GM18867 (cell line): ENCODE results near the gene C1orf159.
"Not testable (repeated sequence)": the region's sequence is repeated elsewhere in the genome, so short reads cannot be mapped to it uniquely, and the experiment has no call there.

Experiments used
- ATAC-seq: cut with Tn5 transposase; IDR thresholded peaks from one replicate; pipeline ENCODE4 v1.9.1; 2021; ENCODE audit warnings: mild to moderate bottlenecking, moderate library complexity; ENCODE audit not compliant: unreplicated experiment

Gene C1orf159

GRCh38 chr1:1083416-1084371 is 32.2 kb downstream of the C1orf159 start:
- no peak for ATAC-seq

GRCh38 chr1:1082776-1083415 is 33.0 kb downstream of the C1orf159 start:
- ATAC-seq = no peak

- ATAC-seq = no peak
Measured at GRCh38 chr1:1082239-1082775, 33.6 kb downstream of the C1orf159 start.

GRCh38 chr1:1081311-1082238 is 34.3 kb downstream of the C1orf159 start:
- ATAC-seq = no peak

- ATAC-seq = no peak
Measured at GRCh38 chr1:1080951-1081310, 35.0 kb downstream of the C1orf159 start.

- ATAC-seq = no peak
Measured at GRCh38 chr1:1080122-1080757, 35.6 kb downstream of the C1orf159 start.

- ATAC-seq = no peak
Measured at GRCh38 chr1:1079408-1080121, 36.3 kb downstream of the C1orf159 start.

- not testable (repeated sequence) for ATAC-seq
Measured at GRCh38 chr1:1077396-1077795, 38.5 kb downstream of the C1orf159 start.

GRCh38 chr1:1075148-1075935 is 40.5 kb downstream of the C1orf159 start:
- no peak for ATAC-seq

- ATAC-seq = no peak
Measured at GRCh38 chr1:1074631-1075147, 41.2 kb downstream of the C1orf159 start.

GRCh38 chr1:1073743-1074587 is 41.9 kb downstream of the C1orf159 start, which contains the start of gene RNF223:
Gene RNF223, minus strand, starts transcription at chr1:1074306. Its CDS starts 1,740 bp downstream, at chr1:1072566.
- ATAC-seq = no peak

- no peak for ATAC-seq
Measured at GRCh38 chr1:1072849-1073742, 42.8 kb downstream of the C1orf159 start.

- ATAC-seq = no peak
Measured at GRCh38 chr1:1072299-1072848, 43.5 kb downstream of the C1orf159 start.

GRCh38 chr1:1071486-1072298 is 44.2 kb downstream of the C1orf159 start:
- no peak for ATAC-seq
